ENCODE results near the gene SELENOM. TPM values are rescaled to one million over a fixed set of nuclear protein-coding genes. Genes with fewer than 3 reads are reported as not detected.
"Not testable (repeated sequence)": the region's sequence is repeated elsewhere in the genome, so short reads cannot be mapped to it uniquely, and the experiment has no call there.

Gene SELENOM
- total RNA-seq, 1 donor from 2014 or later = 6.4 TPM

GRCh38 chr22:31069691-31070314, 37.6 kb downstream of the SELENOM start:
- DNase-seq (ENCODE audit: low spot score); H3K27ac Mint-ChIP-seq; H3K9me3 Mint-ChIP-seq; intact Hi-C loops (cut with micrococcal nuclease); H3K4me1 Mint-ChIP-seq (ENCODE audit: low read depth); H3K4me3 Mint-ChIP-seq; H3K36me3 Mint-ChIP-seq (ENCODE audit: low read depth); H3K27me3 Mint-ChIP-seq (ENCODE audit: insufficient read depth): not testable (repeated sequence)

GRCh38 chr22:31068970-31069369, 38.4 kb downstream of the SELENOM start:
- Mint-ChIP-seq H3K4me3 (no peak overlapping the region), H3K36me3 (ENCODE audit: low read depth) (no peaks in the 10 kb centered on the region), H3K27me3 (ENCODE audit: insufficient read depth) (peaks cover 6% of the 10 kb centered on the region), H3K9me3 (no peaks in the 10 kb centered on the region), H3K4me1 (ENCODE audit: low read depth) (no peaks in the 10 kb centered on the region), H3K27ac (no peak overlapping the region)
- DNase-seq (ENCODE audit: low spot score) = no peak
- intact Hi-C loops (cut with micrococcal nuclease) = no loop called here

- Mint-ChIP-seq H3K4me1 (ENCODE audit: low read depth) (no peaks in the 10 kb centered on the region), H3K4me3 (no peak overlapping the region), H3K27ac (no peak overlapping the region), H3K36me3 (ENCODE audit: low read depth) (no peaks in the 10 kb centered on the region), H3K27me3 (ENCODE audit: insufficient read depth) (peaks cover 2% of the 10 kb centered on the region), H3K9me3 (no peaks in the 10 kb centered on the region)
- no peak for DNase-seq (ENCODE audit: low spot score)
- intact Hi-C loops (cut with micrococcal nuclease) = no loop called here
Observed at GRCh38 chr22:31064369-31064768, 43.0 kb downstream of the SELENOM start.

GRCh38 chr22:31062566-31063230, 44.7 kb downstream of the SELENOM start:
- Mint-ChIP-seq H3K9me3 (no peaks in the 10 kb centered on the region), H3K27me3 (ENCODE audit: insufficient read depth) (peaks cover 2% of the 10 kb centered on the region), H3K36me3 (ENCODE audit: low read depth) (no peaks in the 10 kb centered on the region), H3K27ac (no peak overlapping the region), H3K4me3 (no peak overlapping the region), H3K4me1 (ENCODE audit: low read depth) (no peaks in the 10 kb centered on the region)
- intact Hi-C loops (cut with micrococcal nuclease) = no loop called here
- no peak for DNase-seq (ENCODE audit: low spot score)

GRCh38 chr22:31059663-31060062, 47.7 kb downstream of the SELENOM start:
- intact Hi-C loops (cut with micrococcal nuclease); H3K27me3 Mint-ChIP-seq (ENCODE audit: insufficient read depth); DNase-seq (ENCODE audit: low spot score); H3K36me3 Mint-ChIP-seq (ENCODE audit: low read depth); H3K27ac Mint-ChIP-seq; H3K9me3 Mint-ChIP-seq; H3K4me3 Mint-ChIP-seq; H3K4me1 Mint-ChIP-seq (ENCODE audit: low read depth): not testable (repeated sequence)

GRCh38 chr22:31056986-31057599, 50.3 kb downstream of the SELENOM start:
- H3K4me3 Mint-ChIP-seq = no peak overlapping the region
- DNase-seq (ENCODE audit: low spot score) = no peak
- H3K27ac Mint-ChIP-seq = no peak overlapping the region
- no peaks in the 10 kb centered on the region for H3K27me3 Mint-ChIP-seq (ENCODE audit: insufficient read depth)
- no peaks in the 10 kb centered on the region for H3K36me3 Mint-ChIP-seq (ENCODE audit: low read depth)
- no peaks in the 10 kb centered on the region for H3K9me3 Mint-ChIP-seq
- intact Hi-C loops (cut with micrococcal nuclease) = no loop called here
- H3K4me1 Mint-ChIP-seq (ENCODE audit: low read depth) = no peaks in the 10 kb centered on the region

- no peaks in the 10 kb centered on the region for H3K36me3 Mint-ChIP-seq (ENCODE audit: low read depth)
- no peaks in the 10 kb centered on the region for H3K9me3 Mint-ChIP-seq
- H3K4me3 Mint-ChIP-seq = no peak overlapping the region
- intact Hi-C loops (cut with micrococcal nuclease) = no loop called here
- DNase-seq (ENCODE audit: low spot score) = no peak
- no peak overlapping the region for H3K27ac Mint-ChIP-seq
- H3K4me1 Mint-ChIP-seq (ENCODE audit: low read depth) = no peaks in the 10 kb centered on the region
- no peaks in the 10 kb centered on the region for H3K27me3 Mint-ChIP-seq (ENCODE audit: insufficient read depth)
Observed at GRCh38 chr22:31055635-31056159, 51.7 kb downstream of the SELENOM start.

- no peak overlapping the region for H3K4me3 Mint-ChIP-seq
- intact Hi-C loops (cut with micrococcal nuclease) = no loop called here
- no peaks in the 10 kb centered on the region for H3K36me3 Mint-ChIP-seq (ENCODE audit: low read depth)
- H3K4me1 Mint-ChIP-seq (ENCODE audit: low read depth) = no peaks in the 10 kb centered on the region
- H3K9me3 Mint-ChIP-seq = no peaks in the 10 kb centered on the region
- H3K27me3 Mint-ChIP-seq (ENCODE audit: insufficient read depth) = no peaks in the 10 kb centered on the region
- DNase-seq (ENCODE audit: low spot score) = no peak
- H3K27ac Mint-ChIP-seq = no peak overlapping the region
Observed at GRCh38 chr22:31055117-31055634, 52.2 kb downstream of the SELENOM start.

Other genes with a start within 250 kb of the SELENOM start
- 47.4 and 49.0 TPM in 2 replicates for gene MORC2, start 138.8 kb downstream of the SELENOM start, total RNA-seq
- gene TUG1, start 138.3 kb downstream of the SELENOM start, total RNA-seq = 68.0 and 71.3 TPM in 2 replicates
- gene SMTN, start 26.2 kb downstream of the SELENOM start, total RNA-seq = 10.2 and 13.7 TPM in 2 replicates
- gene INPP5J, start 15.4 kb upstream of the SELENOM start, total RNA-seq = 0.17 TPM in 1 of 2 replicates, not detected in the other
- not detected in 2 replicates for gene PLA2G3, start 32.9 kb upstream of the SELENOM start, total RNA-seq
- 18.7 and 19.6 TPM in 2 replicates for gene RNF185, start 52.6 kb upstream of the SELENOM start, total RNA-seq
- gene LIMK2, start 104.7 kb upstream of the SELENOM start, total RNA-seq = 39.8 and 40.7 TPM in 2 replicates
- gene PIK3IP1, start 184.9 kb upstream of the SELENOM start, total RNA-seq = 11.1 and 12.3 TPM in 2 replicates
- gene PATZ1, start 238.8 kb upstream of the SELENOM start, total RNA-seq = 29.5 and 31.5 TPM in 2 replicates